Adrenal gland (tissue), 5 donors: ENCODE data around the gene SCNN1B.

Experiments
- POLR2A ChIP-seq, 2 donors: fragments of 450-650 bp; IDR thresholded peaks; one replicate each; pipeline ENCODE4 v1.6.1; 2017; ENCODE audit warnings: antibody characterized with exemption in 2 of 2, mild to moderate bottlenecking in 2 of 2, moderate library complexity in 1 of 2
- TF ChIP-seq, protein P1 (sequence below), 6 experiments: fragments of 450-650 bp in 4 of 6; fragments of 200-600 bp in 2 of 6; sonication (generic) in 1 of 6; IDR thresholded peaks; 1 replicate in 5 of 6; 2 replicates in 1 of 6; pipeline versions ENCODE4 v1.5.1 to v1.8.0; 2016 to 2021; ENCODE audit warnings: antibody characterized with exemption in 6 of 6, mild to moderate bottlenecking in 2 of 6, moderate library complexity in 1 of 6
- donor health status: DM: no; HTN: no; CAD: no.

DNA sequence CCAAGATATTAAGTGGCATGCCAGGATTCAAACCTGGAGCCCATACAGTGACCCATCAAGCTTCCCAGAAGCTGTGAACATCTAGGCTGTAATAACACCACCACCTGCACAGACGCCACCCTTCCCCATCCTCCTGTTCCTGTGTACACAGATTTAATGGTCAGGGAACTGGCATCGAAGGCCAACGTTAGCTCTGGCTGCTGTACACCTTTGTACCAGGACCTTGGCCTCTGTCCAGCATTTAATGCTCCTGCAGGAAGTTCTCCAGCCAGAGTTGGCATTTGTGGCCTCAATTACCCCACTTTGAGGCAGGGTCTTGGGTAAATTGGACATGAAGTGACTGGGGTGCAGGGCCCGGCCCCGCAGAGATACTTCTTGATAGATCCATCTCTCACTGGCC is 49.3 kb downstream of the SCNN1B start:
- TF ChIP-seq, protein P1, sequence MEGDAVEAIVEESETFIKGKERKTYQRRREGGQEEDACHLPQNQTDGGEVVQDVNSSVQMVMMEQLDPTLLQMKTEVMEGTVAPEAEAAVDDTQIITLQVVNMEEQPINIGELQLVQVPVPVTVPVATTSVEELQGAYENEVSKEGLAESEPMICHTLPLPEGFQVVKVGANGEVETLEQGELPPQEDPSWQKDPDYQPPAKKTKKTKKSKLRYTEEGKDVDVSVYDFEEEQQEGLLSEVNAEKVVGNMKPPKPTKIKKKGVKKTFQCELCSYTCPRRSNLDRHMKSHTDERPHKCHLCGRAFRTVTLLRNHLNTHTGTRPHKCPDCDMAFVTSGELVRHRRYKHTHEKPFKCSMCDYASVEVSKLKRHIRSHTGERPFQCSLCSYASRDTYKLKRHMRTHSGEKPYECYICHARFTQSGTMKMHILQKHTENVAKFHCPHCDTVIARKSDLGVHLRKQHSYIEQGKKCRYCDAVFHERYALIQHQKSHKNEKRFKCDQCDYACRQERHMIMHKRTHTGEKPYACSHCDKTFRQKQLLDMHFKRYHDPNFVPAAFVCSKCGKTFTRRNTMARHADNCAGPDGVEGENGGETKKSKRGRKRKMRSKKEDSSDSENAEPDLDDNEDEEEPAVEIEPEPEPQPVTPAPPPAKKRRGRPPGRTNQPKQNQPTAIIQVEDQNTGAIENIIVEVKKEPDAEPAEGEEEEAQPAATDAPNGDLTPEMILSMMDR (IDR thresholded peaks at IDR 0.05) = no peak
- TF ChIP-seq POLR2A (IDR thresholded peaks at IDR 0.05) = no peak
